Testis (tissue), 2 donors: ENCODE data around the gene IL18R1.

Experiments
- POLR2A ChIP-seq: fragments of 450-650 bp; IDR thresholded peaks from one replicate; pipeline ENCODE4 v1.6.1; 2017; ENCODE audit warnings: antibody characterized with exemption, mild to moderate bottlenecking, moderate library complexity
- TF ChIP-seq, protein P1 (sequence below), 3 experiments: fragments of 450-650 bp in 2 of 3; fragments of 200-600 bp in 1 of 3; sonication (generic) in 1 of 3; IDR thresholded peaks; one replicate each; pipeline ENCODE4 v1.5.1; 2016 to 2019; ENCODE audit warnings: antibody characterized with exemption in 3 of 3, mild to moderate bottlenecking in 2 of 3, moderate library complexity in 1 of 3

DNA sequence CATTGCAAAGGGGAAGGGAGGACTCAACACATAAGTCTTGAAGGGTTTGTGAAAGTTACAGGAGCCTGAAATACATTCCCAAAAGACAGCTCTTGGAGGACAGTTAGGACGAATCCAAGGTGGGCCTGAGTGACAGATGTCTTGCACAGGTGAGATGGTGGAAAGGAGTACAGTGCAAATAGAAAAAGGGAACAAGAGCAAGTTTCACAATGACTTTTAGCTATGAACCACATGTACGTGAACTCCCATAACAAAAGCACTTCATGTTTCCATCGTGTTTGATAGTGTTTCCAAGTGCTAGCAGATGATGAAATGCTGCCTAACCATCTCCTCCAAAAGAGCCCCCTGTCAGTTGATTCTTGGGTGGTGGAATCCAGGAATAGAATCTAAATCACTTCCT, 69.2 kb downstream of the IL18R1 start:
- TF ChIP-seq, protein P1, sequence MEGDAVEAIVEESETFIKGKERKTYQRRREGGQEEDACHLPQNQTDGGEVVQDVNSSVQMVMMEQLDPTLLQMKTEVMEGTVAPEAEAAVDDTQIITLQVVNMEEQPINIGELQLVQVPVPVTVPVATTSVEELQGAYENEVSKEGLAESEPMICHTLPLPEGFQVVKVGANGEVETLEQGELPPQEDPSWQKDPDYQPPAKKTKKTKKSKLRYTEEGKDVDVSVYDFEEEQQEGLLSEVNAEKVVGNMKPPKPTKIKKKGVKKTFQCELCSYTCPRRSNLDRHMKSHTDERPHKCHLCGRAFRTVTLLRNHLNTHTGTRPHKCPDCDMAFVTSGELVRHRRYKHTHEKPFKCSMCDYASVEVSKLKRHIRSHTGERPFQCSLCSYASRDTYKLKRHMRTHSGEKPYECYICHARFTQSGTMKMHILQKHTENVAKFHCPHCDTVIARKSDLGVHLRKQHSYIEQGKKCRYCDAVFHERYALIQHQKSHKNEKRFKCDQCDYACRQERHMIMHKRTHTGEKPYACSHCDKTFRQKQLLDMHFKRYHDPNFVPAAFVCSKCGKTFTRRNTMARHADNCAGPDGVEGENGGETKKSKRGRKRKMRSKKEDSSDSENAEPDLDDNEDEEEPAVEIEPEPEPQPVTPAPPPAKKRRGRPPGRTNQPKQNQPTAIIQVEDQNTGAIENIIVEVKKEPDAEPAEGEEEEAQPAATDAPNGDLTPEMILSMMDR (IDR thresholded peaks at IDR 0.05) = no peak
- no peak for TF ChIP-seq POLR2A
